ENCODE data around the gene ARAP2. TPM values are rescaled to one million over a fixed set of nuclear protein-coding genes. Genes with fewer than 3 reads are reported as not detected.
A peak's percentile ranks its signal among the peaks of the same experiment; 100 is the strongest.

Gene ARAP2
- total RNA-seq, 1 experiment from 2014 or later, result 12.5 TPM

DNA sequence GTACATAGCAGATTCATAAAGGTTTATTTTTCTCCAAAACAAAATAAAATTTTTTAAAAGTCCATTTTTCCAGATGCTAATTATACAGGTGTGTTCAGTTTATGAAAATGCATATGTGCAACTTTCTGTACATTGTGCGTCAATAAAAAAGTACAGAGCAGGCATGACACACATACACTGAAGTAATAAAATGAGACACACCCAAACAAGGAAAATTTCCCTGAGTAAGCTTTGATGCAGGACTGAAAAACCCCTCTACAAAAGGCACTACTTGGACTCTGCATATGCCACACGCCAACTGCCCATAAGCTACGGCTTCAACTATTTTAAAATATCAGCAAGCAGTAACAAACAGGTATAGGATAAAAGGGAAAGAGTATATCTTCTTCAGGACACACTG is 13.8 kb downstream of the ARAP2 start:
- ChIA-PET CTCF (no interaction called here), POLR2A (ENCODE audit: unreplicated experiment) (no interaction called here)
- Histone ChIP-seq H3K4me2 (ENCODE audit: low read length) (no peak overlapping the region), H4K20me1 (ENCODE audit: low read length) (no peaks in the 10 kb centered on the region), H3K9ac (ENCODE audit: low read length) (no peak overlapping the region), H3K36me3 (ENCODE audit: low read depth, low read length) (no peaks in the 10 kb centered on the region), H3K9me3 (ENCODE audit: low read length) (no peaks in the 10 kb centered on the region), H3K79me2 (ENCODE audit: low read length) (peaks cover 31% of the 10 kb centered on the region; the same call in 1 of the 2 replicates), H3K9me2 (replicated peaks; ENCODE audit: low read length) (no peaks in the 10 kb centered on the region), H3K27ac (ENCODE audit: low read length) (no peak overlapping the region), H3K4me1 (ENCODE audit: insufficient read depth, low read length) (peaks cover 23% of the 10 kb centered on the region), H2AFZ (ENCODE audit: low read length) (no peak overlapping the region), H3K4me3 (ENCODE audit: low read length) (no peak overlapping the region), H3K27me3 (ENCODE audit: low read length) (no peaks in the 10 kb centered on the region), H3F3A (ENCODE audit: low read length, unreplicated experiment) (no peaks in the 10 kb centered on the region)
- BruUV-seq (replicated peaks), result no TSS peak
- intact Hi-C loops (cut with micrococcal nuclease), result no loop called here
- peak; percentile 46 for ATAC-seq
- peak; percentile 6 for DNase-seq
- no peak for TF ChIP-seq EZH2 (IDR thresholded peaks at IDR 0.05; ENCODE audit: low read length, unreplicated experiment)
- TF ChIP-seq EZH2phosphoT487 (IDR thresholded peaks at IDR 0.05; ENCODE audit: borderline replicate concordance, low read length), result no peak
- TF ChIP-seq, protein P1, sequence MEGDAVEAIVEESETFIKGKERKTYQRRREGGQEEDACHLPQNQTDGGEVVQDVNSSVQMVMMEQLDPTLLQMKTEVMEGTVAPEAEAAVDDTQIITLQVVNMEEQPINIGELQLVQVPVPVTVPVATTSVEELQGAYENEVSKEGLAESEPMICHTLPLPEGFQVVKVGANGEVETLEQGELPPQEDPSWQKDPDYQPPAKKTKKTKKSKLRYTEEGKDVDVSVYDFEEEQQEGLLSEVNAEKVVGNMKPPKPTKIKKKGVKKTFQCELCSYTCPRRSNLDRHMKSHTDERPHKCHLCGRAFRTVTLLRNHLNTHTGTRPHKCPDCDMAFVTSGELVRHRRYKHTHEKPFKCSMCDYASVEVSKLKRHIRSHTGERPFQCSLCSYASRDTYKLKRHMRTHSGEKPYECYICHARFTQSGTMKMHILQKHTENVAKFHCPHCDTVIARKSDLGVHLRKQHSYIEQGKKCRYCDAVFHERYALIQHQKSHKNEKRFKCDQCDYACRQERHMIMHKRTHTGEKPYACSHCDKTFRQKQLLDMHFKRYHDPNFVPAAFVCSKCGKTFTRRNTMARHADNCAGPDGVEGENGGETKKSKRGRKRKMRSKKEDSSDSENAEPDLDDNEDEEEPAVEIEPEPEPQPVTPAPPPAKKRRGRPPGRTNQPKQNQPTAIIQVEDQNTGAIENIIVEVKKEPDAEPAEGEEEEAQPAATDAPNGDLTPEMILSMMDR (conservative IDR thresholded peaks at IDR 0.05; ENCODE audit: low read depth, low read length), result no peak

DNA sequence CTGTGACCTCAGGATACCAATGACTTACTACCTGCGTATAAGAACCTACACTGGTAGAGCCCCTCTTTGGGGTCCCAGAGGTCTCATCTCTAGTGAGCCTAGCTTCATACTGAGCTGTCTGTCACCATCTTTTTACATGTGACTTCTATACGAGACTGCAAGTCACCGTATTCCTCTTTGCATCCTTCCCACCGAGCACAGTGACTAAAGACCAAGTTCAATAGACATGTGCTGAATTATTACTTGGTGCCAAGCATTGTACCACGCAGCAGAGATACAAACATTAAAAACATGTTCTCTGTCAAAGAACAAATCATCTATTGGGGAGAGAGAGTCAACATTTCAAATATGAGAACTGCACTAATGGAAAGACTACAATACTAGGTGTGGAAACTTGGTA is 16.4 kb downstream of the ARAP2 start:
- intact Hi-C loops (cut with micrococcal nuclease), result no loop called here
- no peak overlapping the region for H3K9ac ChIP-seq (ENCODE audit: low read length)
- CTCF ChIA-PET, result no interaction called here
- peaks cover 36% of the 10 kb centered on the region for H3K4me1 ChIP-seq (ENCODE audit: insufficient read depth, low read length)
- H3F3A ChIP-seq (ENCODE audit: low read length, unreplicated experiment), result no peaks in the 10 kb centered on the region
- no peaks in the 10 kb centered on the region for H3K27me3 ChIP-seq (ENCODE audit: low read length)
- no peak overlapping the region for H3K27ac ChIP-seq (ENCODE audit: low read length)
- H3K9me2 ChIP-seq (replicated peaks; ENCODE audit: low read length), result no peaks in the 10 kb centered on the region
- DNase-seq, result no peak
- peaks cover 29% of the 10 kb centered on the region for H3K79me2 ChIP-seq (ENCODE audit: low read length)
- no peak overlapping the region for H3K4me3 ChIP-seq (ENCODE audit: low read length)
- no peak for ATAC-seq
- no peak overlapping the region for H2AFZ ChIP-seq (ENCODE audit: low read length)
- no peaks in the 10 kb centered on the region for H4K20me1 ChIP-seq (ENCODE audit: low read length)
- TF ChIP-seq EZH2phosphoT487 (IDR thresholded peaks at IDR 0.05; ENCODE audit: borderline replicate concordance, low read length) (no peak), EZH2 (IDR thresholded peaks at IDR 0.05; ENCODE audit: low read length, unreplicated experiment) (no peak)
- TF ChIP-seq, protein P1 (conservative IDR thresholded peaks at IDR 0.05; ENCODE audit: low read depth, low read length), result no peak
- no peak overlapping the region for H3K4me2 ChIP-seq (ENCODE audit: low read length)
- no peaks in the 10 kb centered on the region for H3K36me3 ChIP-seq (ENCODE audit: low read depth, low read length)
- POLR2A ChIA-PET (ENCODE audit: unreplicated experiment), result no interaction called here
- H3K9me3 ChIP-seq (ENCODE audit: low read length), result no peaks in the 10 kb centered on the region
- no TSS peak for BruUV-seq (replicated peaks)

DNA sequence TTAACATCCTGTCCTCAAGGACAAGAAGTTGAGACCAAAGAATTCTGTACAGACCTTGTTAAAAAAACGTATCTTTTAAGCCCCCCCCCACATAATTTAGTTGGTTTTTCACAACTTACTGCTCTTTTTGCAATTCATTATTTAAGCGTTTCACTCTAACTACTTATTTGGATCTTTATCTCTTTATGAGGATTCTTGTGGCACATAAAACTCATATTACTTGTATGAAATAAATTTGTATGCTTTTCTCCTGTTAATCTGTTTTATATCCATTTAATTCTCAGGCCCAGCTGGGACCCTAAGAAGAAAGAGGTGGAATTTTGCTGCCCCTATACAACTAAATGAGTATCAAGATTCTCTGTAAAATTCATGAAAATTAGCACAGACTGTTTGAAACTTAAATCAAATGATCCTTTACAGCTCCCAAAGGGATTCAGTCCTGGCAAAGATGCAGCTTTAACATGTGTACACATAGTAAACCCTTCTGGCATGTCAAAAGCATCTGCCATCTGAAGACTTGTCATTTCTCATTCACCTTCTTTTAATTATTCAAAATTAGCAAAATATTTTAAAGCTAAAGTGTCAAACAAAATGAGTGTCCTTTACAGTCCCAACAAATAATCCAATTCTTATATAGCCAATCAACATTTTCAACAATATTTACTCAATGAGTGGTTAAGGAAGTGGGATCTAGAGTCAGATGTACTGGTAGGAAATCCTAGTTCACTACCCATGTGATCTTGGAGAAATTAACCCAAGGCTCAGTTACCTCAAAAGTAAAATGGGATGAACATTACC is 17.7 kb downstream of the ARAP2 start:
- Histone ChIP-seq H3K4me1 (ENCODE audit: insufficient read depth, low read length) (peaks cover 41% of the 10 kb centered on the region), H3K4me2 (ENCODE audit: low read length) (no peak overlapping the region), H3K36me3 (ENCODE audit: low read depth, low read length) (no peaks in the 10 kb centered on the region), H3K27ac (ENCODE audit: low read length) (no peak overlapping the region), H3K9me3 (ENCODE audit: low read length) (no peaks in the 10 kb centered on the region), H3K79me2 (ENCODE audit: low read length) (peaks cover 34% of the 10 kb centered on the region), H3F3A (ENCODE audit: low read length, unreplicated experiment) (no peaks in the 10 kb centered on the region), H3K9ac (ENCODE audit: low read length) (no peak overlapping the region), H3K9me2 (replicated peaks; ENCODE audit: low read length) (no peaks in the 10 kb centered on the region), H3K27me3 (ENCODE audit: low read length) (no peaks in the 10 kb centered on the region), H3K4me3 (ENCODE audit: low read length) (no peak overlapping the region), H4K20me1 (ENCODE audit: low read length) (no peaks in the 10 kb centered on the region), H2AFZ (ENCODE audit: low read length) (no peak overlapping the region)
- TF ChIP-seq EZH2 (IDR thresholded peaks at IDR 0.05; ENCODE audit: low read length, unreplicated experiment) (no peak), EZH2phosphoT487 (IDR thresholded peaks at IDR 0.05; ENCODE audit: borderline replicate concordance, low read length) (no peak)
- TF ChIP-seq, protein P1 (conservative IDR thresholded peaks at IDR 0.05; ENCODE audit: low read depth, low read length), result no peak
- ChIA-PET CTCF (no interaction called here), POLR2A (ENCODE audit: unreplicated experiment) (interaction anchor here (0.7 kb wide), 1 partner anchor 16 kb away, joined by 9 read pairs; no protein-coding TSS in a partner anchor)
- BruUV-seq (replicated peaks), result no TSS peak
- DNase-seq (no peak), ATAC-seq (no peak)
- intact Hi-C loops (cut with micrococcal nuclease), result no loop called here

Data from PC-3 (cell line).